ENCODE results near the gene ATAD2B. TPM values are rescaled to one million over a fixed set of nuclear protein-coding genes. Genes with fewer than 3 reads are reported as not detected.

The ATAD2B gene
- total and polyA plus RNA-seq, 2 of the 4 experiments (the other 2 are of a cell fraction): 1.5 to 5.0 TPM

GRCh38 chr2:23722255-23722654 lies 204.7 kb downstream of the ATAD2B start:
- no peaks in the 10 kb centered on the region for H3K27me3 ChIP-seq (ENCODE audit: control insufficient read depth, insufficient read depth, low read length)
- H3K4me3 ChIP-seq (ENCODE audit: insufficient read depth, low read depth, low read length): no peak overlapping the region
- no peak overlapping the region for H3K9ac ChIP-seq (ENCODE audit: low read depth, low read length)
- in situ Hi-C loops (cut with MboI; ENCODE audit: low sequenced_read_pairs): no loop called here
- H2BK120ac ChIP-seq (ENCODE audit: low read depth, low read length): no peak overlapping the region
- H3K14ac ChIP-seq (replicated peaks; ENCODE audit: low read depth, low read length): no peak overlapping the region
- H3K4me2 ChIP-seq (ENCODE audit: low read depth, low read length): no peak overlapping the region
- dilution Hi-C loops (cut with HindIII; ENCODE audit: low sequenced_read_pairs, unreplicated experiment): no loop called here
- WGBS, 2 experiments (ENCODE audit: extremely low coverage in 2 of 2, insufficient read length in 1 of 2): no CpG with 5 or more reads among the region's 3 CpGs
- no peak overlapping the region for H2AK9ac ChIP-seq (replicated peaks; ENCODE audit: low read depth, low read length, poor library complexity)
- H4K20me1 ChIP-seq (ENCODE audit: insufficient read depth, low read length): no peaks in the 10 kb centered on the region
- no peak overlapping the region for H2BK15ac ChIP-seq (ENCODE audit: low read depth, low read length)
- no peaks in the 10 kb centered on the region for H3K9me1 ChIP-seq (ENCODE audit: insufficient read depth, low read length)
- ATAC-seq (ENCODE audit: low read depth) (no peak), DNase-seq (no peak)
- no peak overlapping the region for H3K56ac ChIP-seq (ENCODE audit: extremely low read depth, insufficient read depth, low read length)
- H3K27ac ChIP-seq (ENCODE audit: insufficient read depth, low read length): no peak overlapping the region
- H3K79me1 ChIP-seq (ENCODE audit: low read depth in 1 of 2, low read length in 2 of 2): 0 out of 4 replicates have a peak, but pooled peaks cover 0 to 7% of the 10 kb centered on the region in 2 experiments
- H3K9me3 ChIP-seq (ENCODE audit: control insufficient read depth, insufficient read depth, low read length): peaks cover 3% of the 10 kb centered on the region
- POLR2A ChIA-PET (ENCODE audit: unreplicated experiment): no interaction called here
- no peak overlapping the region for H3K23ac ChIP-seq (ENCODE audit: low read depth, low read length)
- BruUV-seq (replicated peaks): no TSS peak
- TF ChIP-seq MAZ (IDR thresholded peaks at IDR 0.05; ENCODE audit: borderline replicate concordance, low read depth, low read length): no peak
- no peak for TF ChIP-seq SMC3 (IDR thresholded peaks at IDR 0.05; ENCODE audit: low read depth, low read length)
- no peak for TF ChIP-seq FOS (IDR thresholded peaks at IDR 0.05; ENCODE audit: low read depth, low read length)
- TF ChIP-seq NFE2L2 (IDR thresholded peaks at IDR 0.05; ENCODE audit: low read depth, low read length): no peak
- TF ChIP-seq POLR2A (IDR thresholded peaks at IDR 0.05; ENCODE audit: low read depth, low read length): no peak
- no peak for TF ChIP-seq MXI1 (IDR thresholded peaks at IDR 0.05; ENCODE audit: borderline replicate concordance, low read depth, low read length)
- no peak for TF ChIP-seq RFX5 (IDR thresholded peaks at IDR 0.05; ENCODE audit: low read depth, low read length)
- TF ChIP-seq CHD1 (IDR thresholded peaks at IDR 0.05; ENCODE audit: low read depth, low read length): no peak
- TF ChIP-seq BHLHE40 (IDR thresholded peaks at IDR 0.05; ENCODE audit: low read depth, low read length): no peak
- TF ChIP-seq CTCF (conservative IDR thresholded peaks at IDR 0.05; ENCODE audit: low read depth, low read length): no peak
- no peak for TF ChIP-seq ELK1 (IDR thresholded peaks at IDR 0.05; ENCODE audit: borderline replicate concordance, low read depth, low read length)
- no peak for TF ChIP-seq RAD21 (IDR thresholded peaks at IDR 0.05; ENCODE audit: low read length)
- TF ChIP-seq RCOR1 (IDR thresholded peaks at IDR 0.05; ENCODE audit: insufficient replicate concordance, low read length): no peak
- no peak for TF ChIP-seq USF2 (IDR thresholded peaks at IDR 0.05; ENCODE audit: low read depth, low read length)
- no peak overlapping the region for H4K8ac ChIP-seq (ENCODE audit: low read depth in 2 of 2, low read length in 2 of 2)
- H2BK5ac ChIP-seq (ENCODE audit: low read depth, low read length, poor library complexity, severe bottlenecking): no peak overlapping the region
- H4K91ac ChIP-seq (ENCODE audit: insufficient read depth, low read depth, low read length): no peak overlapping the region
- H2AFZ ChIP-seq (replicated peaks; ENCODE audit: low read length, poor library complexity): no peak overlapping the region
- no peaks in the 10 kb centered on the region for H3K36me3 ChIP-seq (ENCODE audit: control insufficient read depth, insufficient read depth, low read length)
- H3K4ac ChIP-seq (ENCODE audit: low read depth, low read length): no peak overlapping the region
- no peaks in the 10 kb centered on the region for H3K4me1 ChIP-seq (ENCODE audit: control insufficient read depth, insufficient read depth, low read length)
- no peak overlapping the region for H4K5ac ChIP-seq (ENCODE audit: low read depth, low read length)
- H2AK5ac ChIP-seq (ENCODE audit: low read depth, low read length): no peak overlapping the region
- CTCF ChIA-PET: no interaction called here
- no peak overlapping the region for H2BK20ac ChIP-seq (ENCODE audit: low read depth, low read length)
- intact Hi-C loops (cut with micrococcal nuclease): no loop called here
- no peak overlapping the region for H3K18ac ChIP-seq (ENCODE audit: low read depth, low read length)
